Subcutaneous adipose tissue (tissue), 4 donors: ENCODE results near the gene DNAH7. TPM values are rescaled to one million over a fixed set of nuclear protein-coding genes. Genes with fewer than 3 reads are reported as not detected.

ENCODE experiments used
- total RNA-seq, 4 donors: library from RNA; depleted of rRNA; stranded (reverse); fragments of >200 nt; gene quantifications; one replicate each; pipeline ENCODE4 v1.1.0, GENCODE V29; 2016
- TF ChIP-seq, protein P1 (sequence below): fragments of 450-650 bp; IDR thresholded peaks from one replicate; pipeline ENCODE4 v1.5.1; 2016; ENCODE audit warnings: low read depth, mild to moderate bottlenecking, control low read depth, antibody characterized with exemption, moderate library complexity

The DNAH7 gene
- total RNA-seq, 4 donors from 2014 or later = 0.82 to 2.3 (median 1.8) TPM

- TF ChIP-seq, protein P1, sequence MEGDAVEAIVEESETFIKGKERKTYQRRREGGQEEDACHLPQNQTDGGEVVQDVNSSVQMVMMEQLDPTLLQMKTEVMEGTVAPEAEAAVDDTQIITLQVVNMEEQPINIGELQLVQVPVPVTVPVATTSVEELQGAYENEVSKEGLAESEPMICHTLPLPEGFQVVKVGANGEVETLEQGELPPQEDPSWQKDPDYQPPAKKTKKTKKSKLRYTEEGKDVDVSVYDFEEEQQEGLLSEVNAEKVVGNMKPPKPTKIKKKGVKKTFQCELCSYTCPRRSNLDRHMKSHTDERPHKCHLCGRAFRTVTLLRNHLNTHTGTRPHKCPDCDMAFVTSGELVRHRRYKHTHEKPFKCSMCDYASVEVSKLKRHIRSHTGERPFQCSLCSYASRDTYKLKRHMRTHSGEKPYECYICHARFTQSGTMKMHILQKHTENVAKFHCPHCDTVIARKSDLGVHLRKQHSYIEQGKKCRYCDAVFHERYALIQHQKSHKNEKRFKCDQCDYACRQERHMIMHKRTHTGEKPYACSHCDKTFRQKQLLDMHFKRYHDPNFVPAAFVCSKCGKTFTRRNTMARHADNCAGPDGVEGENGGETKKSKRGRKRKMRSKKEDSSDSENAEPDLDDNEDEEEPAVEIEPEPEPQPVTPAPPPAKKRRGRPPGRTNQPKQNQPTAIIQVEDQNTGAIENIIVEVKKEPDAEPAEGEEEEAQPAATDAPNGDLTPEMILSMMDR = no peak
These were observed 169.4 kb downstream of the DNAH7 start for GRCh38 chr2:195899226-195899625.

DNA sequence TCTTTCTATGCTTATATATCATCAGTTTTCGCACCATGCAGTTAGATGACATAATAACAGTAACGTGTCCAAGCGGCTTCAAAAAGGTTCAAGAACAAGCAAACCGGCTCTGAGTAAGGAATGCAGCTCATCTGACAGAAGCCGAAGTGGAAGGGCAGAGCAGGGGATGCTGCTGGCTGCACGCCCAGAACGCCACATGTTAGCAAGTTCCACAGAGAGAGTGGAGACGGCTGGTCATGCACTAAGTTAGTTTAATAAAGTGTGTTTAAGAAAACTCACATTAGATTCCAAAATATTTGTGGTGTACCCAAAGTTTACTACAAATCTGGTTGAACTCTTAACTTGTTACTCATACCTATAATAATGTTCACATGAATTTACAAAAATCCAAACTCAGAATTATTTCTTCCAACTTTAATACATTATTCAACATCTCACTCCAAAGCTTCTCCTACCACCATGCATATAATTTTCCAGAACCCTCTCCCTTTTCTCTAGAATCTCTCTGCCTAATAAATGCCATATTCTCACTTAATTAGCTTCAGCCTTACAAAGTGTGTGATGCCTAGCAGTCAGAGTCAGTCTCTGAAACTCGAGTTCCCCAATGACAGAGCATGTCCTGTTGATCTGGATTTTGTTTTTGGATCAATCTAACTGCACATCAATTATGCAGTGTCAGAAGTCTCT lies 170.0 kb downstream of the DNAH7 start:
- TF ChIP-seq, protein P1 = no peak

DNA sequence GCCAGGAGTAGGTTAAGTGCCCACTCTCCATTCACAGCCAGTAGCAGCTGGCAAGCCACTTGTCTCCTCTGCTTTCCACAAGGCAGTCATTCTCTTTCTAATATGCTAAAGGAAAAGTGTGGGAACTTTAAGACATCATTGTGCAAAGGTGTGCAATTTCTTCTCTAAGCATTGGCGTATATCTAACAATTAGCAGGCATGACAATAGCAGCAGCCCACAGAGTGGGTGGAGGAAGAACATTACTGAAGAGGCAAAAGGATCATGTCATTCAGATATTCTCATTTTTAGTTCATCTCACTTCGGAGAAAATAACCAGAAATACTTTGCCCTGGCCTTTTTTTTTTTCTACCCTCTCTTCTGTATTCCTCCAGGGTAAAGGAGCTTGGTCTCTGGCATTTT lies 177.6 kb downstream of the DNAH7 start:
- TF ChIP-seq, protein P1 = no peak

DNA sequence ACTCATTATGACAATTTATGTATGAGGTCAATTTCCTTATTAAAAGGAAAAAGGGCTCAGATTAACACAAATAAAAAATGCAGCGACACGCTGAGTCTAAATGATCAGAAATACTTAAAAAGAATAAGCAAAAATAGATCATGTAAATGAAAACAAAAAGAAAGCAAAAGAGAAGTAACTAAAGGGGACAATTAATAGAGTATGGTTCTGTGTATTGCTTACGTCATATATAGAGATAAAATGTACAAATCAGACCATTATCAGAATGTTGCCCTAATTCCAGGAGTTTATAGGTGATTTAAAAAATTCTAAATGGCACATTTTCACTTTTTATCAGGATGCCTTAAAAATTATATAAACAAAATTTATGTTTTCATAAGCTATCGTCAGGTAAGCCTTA lies 189.5 kb downstream of the DNAH7 start:
- TF ChIP-seq, protein P1 = no peak

DNA sequence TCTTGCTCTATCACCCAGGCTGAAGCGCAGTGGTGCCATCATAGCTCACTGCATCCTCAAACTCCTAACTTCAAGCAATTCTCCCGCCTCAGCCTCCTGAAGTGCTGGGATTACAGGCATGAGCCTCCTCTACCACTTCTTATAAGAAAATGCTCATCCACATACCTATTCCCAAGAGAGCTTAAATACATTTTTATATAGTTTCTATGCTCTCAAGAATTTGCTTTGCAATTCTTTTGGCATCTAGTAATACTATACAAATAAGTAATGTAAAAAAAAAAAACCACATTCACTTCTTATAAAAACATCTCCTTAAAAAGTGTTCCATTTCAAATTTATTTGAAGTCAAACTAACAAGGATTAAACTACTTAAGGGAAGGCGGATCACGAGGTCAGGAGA lies 197.3 kb downstream of the DNAH7 start:
- TF ChIP-seq, protein P1 = no peak

- TF ChIP-seq, protein P1 = no peak
These were observed 204.3 kb downstream of the DNAH7 start for GRCh38 chr2:195864316-195864715.

DNA sequence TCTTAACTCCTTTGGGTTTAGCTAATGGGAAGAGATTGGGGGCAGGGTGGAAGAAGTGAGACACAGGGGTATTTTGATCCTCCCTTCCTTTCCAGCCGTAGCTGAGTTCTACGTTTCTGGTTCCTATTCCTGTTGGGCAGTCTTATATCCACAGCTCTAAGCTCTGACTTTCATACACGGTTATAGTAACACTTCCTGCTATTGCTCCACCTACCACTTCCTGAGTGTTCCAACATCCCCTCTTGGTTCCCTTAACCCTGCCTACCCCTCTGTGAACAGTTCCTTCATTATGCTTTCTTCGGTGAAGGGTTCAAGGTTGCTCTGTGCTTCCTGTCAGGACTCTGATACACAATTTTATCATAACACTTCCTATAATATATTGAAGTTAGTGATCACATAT lies 205.1 kb downstream of the DNAH7 start:
- TF ChIP-seq, protein P1 = no peak
